H9 (cell line): ENCODE data around the gene DHCR7. TPM values are rescaled to one million over a fixed set of nuclear protein-coding genes. Genes with fewer than 3 reads are reported as not detected.
A peak's percentile ranks its signal among the peaks of the same experiment; 100 is the strongest.

ENCODE experiments used
- DNase-seq: peaks from one replicate; pipeline ENCODE4 v3.0.0-alpha.2; 2017
- H2AFZ ChIP-seq: one replicate; pipeline ENCODE4 v1.6.1; 2013; ENCODE audit warnings: mild to moderate bottlenecking, low read length, control low read depth, moderate library complexity
- H2AK5ac ChIP-seq: 2 replicates; pipeline ENCODE4 v1.6.1; 2013; ENCODE audit warnings: low read length, control low read depth, mixed read lengths; ENCODE audit not compliant: insufficient read length
- H2BK120ac ChIP-seq: one replicate; pipeline ENCODE4 v1.6.1; 2013; ENCODE audit warnings: low read depth, mild to moderate bottlenecking, low read length, control low read depth, inconsistent platforms; ENCODE audit not compliant: poor library complexity, severe bottlenecking
- H2BK12ac ChIP-seq: 2 replicates; pipeline ENCODE4 v1.6.1; 2013; ENCODE audit warnings: low read length, control low read depth, mixed read lengths, low read depth; ENCODE audit not compliant: insufficient read length
- H2BK15ac ChIP-seq: 2 replicates; pipeline ENCODE4 v1.6.1; 2013; ENCODE audit warnings: low read depth, low read length, control low read depth
- H2BK20ac ChIP-seq: one replicate; pipeline ENCODE4 v1.6.1; 2013; ENCODE audit warnings: low read depth, mild to moderate bottlenecking, low read length, control low read depth, inconsistent platforms; ENCODE audit not compliant: poor library complexity, severe bottlenecking
- H2BK5ac ChIP-seq: 2 replicates; pipeline ENCODE4 v1.6.1; 2013; ENCODE audit warnings: low read length, control low read depth, mixed read lengths; ENCODE audit not compliant: insufficient read length
- H3K14ac ChIP-seq: 2 replicates; pipeline ENCODE4 v1.6.1; 2013; ENCODE audit warnings: low read length, control low read depth; ENCODE audit not compliant: insufficient read depth
- H3K18ac ChIP-seq: 2 replicates; pipeline ENCODE4 v1.6.1; 2013; ENCODE audit warnings: low read depth, mild to moderate bottlenecking, mixed read lengths, low read length, control low read depth; ENCODE audit not compliant: insufficient read length
- H3K23ac ChIP-seq: 2 replicates; pipeline ENCODE4 v1.6.1; 2013; ENCODE audit warnings: low read length, control low read depth, mixed read lengths, low read depth; ENCODE audit not compliant: insufficient read length
- H3K23me2 ChIP-seq: 2 replicates; pipeline ENCODE4 v1.6.1; 2013; ENCODE audit warnings: low read depth, mild to moderate bottlenecking, mixed read lengths, low read length, control low read depth; ENCODE audit not compliant: insufficient read length, poor library complexity, severe bottlenecking
- H3K27ac ChIP-seq: 2 replicates; pipeline ENCODE4 v1.5.1; 2013; ENCODE audit warnings: low read length, control low read depth, mixed read lengths, low read depth; ENCODE audit not compliant: insufficient read length
- H3K27me3 ChIP-seq: 2 replicates; pipeline ENCODE4 v1.6.1; 2013; ENCODE audit warnings: low read length, control low read depth, inconsistent platforms; ENCODE audit not compliant: insufficient read depth
- H3K4ac ChIP-seq: 2 replicates; pipeline ENCODE4 v1.6.1; 2013; ENCODE audit warnings: low read depth, mild to moderate bottlenecking, control low read depth, inconsistent platforms, low read length, moderate library complexity
- H3K4me1 ChIP-seq: 2 replicates; pipeline ENCODE4 v1.6.1; 2013; ENCODE audit warnings: low read length, control low read depth, inconsistent platforms; ENCODE audit not compliant: insufficient read depth
- H3K4me2 ChIP-seq: 2 replicates; pipeline ENCODE4 v1.6.1; 2013; ENCODE audit warnings: low read length, control low read depth, mixed read lengths; ENCODE audit not compliant: insufficient read length, insufficient read depth
- H3K56ac ChIP-seq: 2 replicates; pipeline ENCODE4 v1.6.1; 2013; ENCODE audit warnings: low read depth, mild to moderate bottlenecking, mixed read lengths, low read length, control low read depth; ENCODE audit not compliant: insufficient read length
- H3K79me1 ChIP-seq: 2 replicates; pipeline ENCODE4 v1.6.1; 2013; ENCODE audit warnings: low read depth, mild to moderate bottlenecking, moderate library complexity, low read length, control low read depth, inconsistent platforms; ENCODE audit not compliant: insufficient read depth, poor library complexity, severe bottlenecking
- H3K79me2 ChIP-seq: 2 replicates; pipeline ENCODE4 v1.6.1; 2013; ENCODE audit warnings: low read length, control low read depth, inconsistent platforms; ENCODE audit not compliant: insufficient read depth
- H3K9ac ChIP-seq: 2 replicates; pipeline ENCODE4 v1.6.1; 2013; ENCODE audit warnings: low read length, control low read depth, mixed read lengths; ENCODE audit not compliant: insufficient read length; ENCODE audit errors: extremely low read depth
- H3K9me3 ChIP-seq: one replicate; pipeline ENCODE4 v1.6.1; 2013; ENCODE audit warnings: low read depth, low read length, inconsistent platforms; ENCODE audit not compliant: control insufficient read depth
- H3T11ph ChIP-seq: one replicate; pipeline ENCODE4 v1.6.1; 2013; ENCODE audit warnings: mild to moderate bottlenecking, low read length, control low read depth, inconsistent platforms
- H4K20me1 ChIP-seq: one replicate; pipeline ENCODE4 v1.6.1; 2013; ENCODE audit not compliant: control insufficient read depth, insufficient read length, insufficient read depth
- H4K5ac ChIP-seq: 2 replicates; pipeline ENCODE4 v1.6.1; 2013; ENCODE audit warnings: low read depth, mild to moderate bottlenecking, mixed read lengths, low read length, control low read depth; ENCODE audit not compliant: insufficient read length
- H4K8ac ChIP-seq: replicated peaks from 2 replicates; pipeline ENCODE4 v1.6.1; 2013; ENCODE audit warnings: low read length, control low read depth, mixed read lengths, low read depth; ENCODE audit not compliant: insufficient read length
- H4K91ac ChIP-seq: 2 replicates; pipeline ENCODE4 v1.6.1; 2013; ENCODE audit warnings: low read depth, mild to moderate bottlenecking, moderate library complexity, mixed read lengths, low read length, control low read depth; ENCODE audit not compliant: insufficient read length
- H3K27ac Mint-ChIP-seq, 3 experiments: 2 replicates in 2 of 3; 3 replicates in 1 of 3; pipeline ENCODE4 v1.8.0; 2020 to 2021; ENCODE audit warnings: mixed read lengths in 3 of 3, mild to moderate bottlenecking in 1 of 3, moderate library complexity in 1 of 3
- H3K27me3 Mint-ChIP-seq: 2 replicates; pipeline ENCODE4 v1.8.0; 2021; ENCODE audit warnings: low read depth, mild to moderate bottlenecking, moderate library complexity, mixed read lengths
- H3K36me3 Mint-ChIP-seq, 3 experiments: 2 replicates in 2 of 3; 3 replicates in 1 of 3; pipeline ENCODE4 v1.8.0; 2020 to 2021; ENCODE audit warnings: low read depth in 3 of 3, mixed read lengths in 3 of 3; ENCODE audit not compliant: insufficient read depth in 1 of 3
- H3K4me1 Mint-ChIP-seq, 2 experiments: 2 replicates each; pipeline ENCODE4 v1.8.0; 2020; ENCODE audit warnings: mixed read lengths in 2 of 2
- H3K4me3 Mint-ChIP-seq, 2 experiments: 2 replicates in 1 of 2; 3 replicates in 1 of 2; pipeline ENCODE4 v1.8.0; 2020 to 2021; ENCODE audit warnings: mild to moderate bottlenecking in 2 of 2, mixed read lengths in 2 of 2, moderate library complexity in 1 of 2
- H3K9me3 Mint-ChIP-seq, 2 experiments: 2 replicates in 1 of 2; 3 replicates in 1 of 2; pipeline ENCODE4 v1.8.0; 2020; ENCODE audit warnings: mild to moderate bottlenecking in 2 of 2, mixed read lengths in 2 of 2, moderate library complexity in 1 of 2
- CTCF ChIP-seq: fragments of 200-600 bp; sonication (generic); conservative IDR thresholded peaks from 3 replicates; pipeline ENCODE4 v1.8.0; 2021; ENCODE audit warnings: antibody characterized with exemption, mild to moderate bottlenecking
- WGBS: extraction: QIAGEN DNeasy Blood & Tissue Kit; methylation state at CpG from one replicate; pipeline ENCODE4 v1.1.7; 2013; ENCODE audit warnings: missing lambda C conversion rate, low lambda C conversion rate, mixed read lengths; ENCODE audit not compliant: insufficient read length; ENCODE audit errors: extremely low coverage; 5-methylcytosine and 5-hydroxymethylcytosine counted together
- total RNA-seq: library from RNA; stranded (reverse); gene quantifications from 2 replicates; pipeline ENCODE4 v1.2.1, GENCODE V29; 2021

Gene DHCR7
- total RNA-seq, 1 experiment from 2014 or later = 124 TPM

- no peak overlapping the region for H3K9ac ChIP-seq
- H3K4ac ChIP-seq = no peak overlapping the region
- no peaks in the 10 kb centered on the region for H3K27me3 ChIP-seq
- Mint-ChIP-seq H3K27ac (peak overlapping the region in 1 of 3 experiments; percentile 68; a peak in 4 of 7 replicates), H3K4me1 (peaks cover 0 to 3% of the 10 kb centered on the region in 2 experiments; a peak in 3 of 4 replicates), H3K27me3 (no peaks in the 10 kb centered on the region; the same call in 1 of the 2 replicates), H3K36me3 (peaks cover 36 to 80% (median 54%) of the 10 kb centered on the region in 3 experiments; a peak in 6 of 7 replicates), H3K9me3 (peaks cover 9 to 10% of the 10 kb centered on the region in 2 experiments; a peak in 4 of 5 replicates), H3K4me3 (no peak overlapping the region)
- no peaks in the 10 kb centered on the region for H4K20me1 ChIP-seq
- no peak for TF ChIP-seq CTCF
- no peak for DNase-seq
- no peak overlapping the region for H3K14ac ChIP-seq
- H3K79me2 ChIP-seq = no peaks in the 10 kb centered on the region
- no peak overlapping the region for H2AK5ac ChIP-seq
- no peak overlapping the region for H2BK120ac ChIP-seq
- H4K5ac ChIP-seq = no peak overlapping the region
- no peak overlapping the region for H2AFZ ChIP-seq
- no peak overlapping the region for H2BK15ac ChIP-seq
- no peak overlapping the region for H3T11ph ChIP-seq
- no peak overlapping the region for H2BK5ac ChIP-seq
- no peak overlapping the region for H4K91ac ChIP-seq
- no peak overlapping the region for H3K4me2 ChIP-seq
- H3K4me1 ChIP-seq = no peaks in the 10 kb centered on the region
- H3K79me1 ChIP-seq = no peaks in the 10 kb centered on the region
- H3K18ac ChIP-seq = no peak overlapping the region
- H3K23me2 ChIP-seq = no peaks in the 10 kb centered on the region
- no peak overlapping the region for H4K8ac ChIP-seq
- H2BK20ac ChIP-seq = no peak overlapping the region
- no peak overlapping the region for H2BK12ac ChIP-seq
- no peak overlapping the region for H3K23ac ChIP-seq
- WGBS = no CpG with 5 or more reads among the region's 34 CpGs
- H3K9me3 ChIP-seq = peaks cover 7% of the 10 kb centered on the region
- no peak overlapping the region for H3K27ac ChIP-seq
- H3K56ac ChIP-seq = no peak overlapping the region
Observed at GRCh38 chr11:71463331-71464211, 15.4 kb upstream of the DHCR7 start.
